ENCODE data around the gene GAB1.

- no peak for TF ChIP-seq EZH2 (IDR thresholded peaks at IDR 0.05; ENCODE audit: insufficient read depth, poor library complexity, severe bottlenecking)
- no peak for TF ChIP-seq EZH2phosphoT487 (IDR thresholded peaks at IDR 0.05; ENCODE audit: insufficient read depth, low read depth)
Measured at GRCh38 chr4:143347484-143348111, 10.9 kb downstream of the GAB1 start.
